Panc1 (cell line): ENCODE measurements around the gene TBC1D21. TPM values are rescaled to one million over a fixed set of nuclear protein-coding genes. Genes with fewer than 3 reads are reported as not detected.

Experiments used
- ATAC-seq: fragments of 200-7000 bp; cut with Tn5 transposase; 2 replicates; pipeline ENCODE4 v1.9.1; 2020; ENCODE audit warnings: mild to moderate bottlenecking, moderate library complexity
- BruUV-seq: library from RNA; stranded (reverse); fragments of 400-500 nt; replicated peaks from 2 replicates; lab custom pipeline; 2021; lab: Mats Ljungman, UMichigan
- CTCF ChIA-PET: fragments of 300-600 bp; sonication (Branson Sonifier 250); formaldehyde crosslinking; loops from one replicate; lab custom pipeline; 2022; ENCODE audit warnings: antibody characterized with exemption; lab: Charles Lee
- POLR2A ChIA-PET: fragments of 300-600 bp; sonication (Branson Sonifier 250); formaldehyde crosslinking; loops from one replicate; lab custom pipeline; 2022; ENCODE audit warnings: antibody characterized with exemption; lab: Charles Lee
- DNase-seq: peaks from one replicate; pipeline ENCODE4 v3.0.0-alpha.2; 2010; ENCODE audit warnings: low read depth, low spot score
- H3K27ac ChIP-seq: 2 replicates; pipeline ENCODE4 v1.5.1; 2011; ENCODE audit warnings: mild to moderate bottlenecking, low read length, inconsistent platforms
- H3K27me3 ChIP-seq: fragments of 200-500 bp; sonication (Bioruptor generic); 2 replicates; pipeline ENCODE4 v1.6.0; 2014; ENCODE audit warnings: low read length, inconsistent platforms; ENCODE audit not compliant: control insufficient read depth, insufficient read depth
- H3K36me3 ChIP-seq: fragments of 200-500 bp; sonication (Bioruptor generic); 2 replicates; pipeline ENCODE4 v1.5.1; 2014; ENCODE audit warnings: inconsistent platforms, mild to moderate bottlenecking, low read length, moderate library complexity; ENCODE audit not compliant: control insufficient read depth, insufficient read depth
- H3K4me1 ChIP-seq: 2 replicates; pipeline ENCODE4 v1.5.1; 2011; ENCODE audit warnings: inconsistent platforms, mild to moderate bottlenecking, low read length, moderate library complexity; ENCODE audit not compliant: control insufficient read depth, insufficient read depth
- H3K4me3 ChIP-seq, 2 experiments: 2 replicates each; pipeline ENCODE4 v1.5.1; 2011 to 2012; ENCODE audit warnings: low read depth in 2 of 2, low read length in 2 of 2, mild to moderate bottlenecking in 2 of 2, inconsistent platforms in 1 of 2, moderate library complexity in 1 of 2
- H3K9me3 ChIP-seq: fragments of 200-500 bp; sonication (Bioruptor generic); 2 replicates; pipeline ENCODE4 v1.5.1; 2014; ENCODE audit warnings: low read depth, mild to moderate bottlenecking, inconsistent platforms, low read length, moderate library complexity; ENCODE audit not compliant: control insufficient read depth, insufficient read depth
- CTCF ChIP-seq: fragments of 450-650 bp; IDR thresholded peaks from 2 replicates; pipeline ENCODE4 v1.5.1; 2017; ENCODE audit warnings: mild to moderate bottlenecking
- POLR2AphosphoS5 ChIP-seq: IDR thresholded peaks from 2 replicates; pipeline ENCODE4 v1.6.1; 2012; ENCODE audit warnings: mild to moderate bottlenecking, low read depth, low read length, moderate library complexity
- REST ChIP-seq, 2 experiments: IDR thresholded peaks; 2 replicates each; pipeline ENCODE4 v1.6.1; 2011 to 2012; ENCODE audit warnings: low read depth in 2 of 2, control low read depth in 1 of 2, low read length in 1 of 2, mild to moderate bottlenecking in 1 of 2, moderate library complexity in 1 of 2; ENCODE audit not compliant: insufficient read depth in 1 of 2
- SIN3A ChIP-seq: IDR thresholded peaks from 2 replicates; pipeline ENCODE4 v1.6.1; 2012; ENCODE audit warnings: low read depth, mild to moderate bottlenecking, low read length, moderate library complexity, borderline replicate concordance; ENCODE audit not compliant: insufficient read depth
- TCF7L2 ChIP-seq: IDR thresholded peaks from 2 replicates; pipeline ENCODE4 v1.6.1; 2011; ENCODE audit warnings: mild to moderate bottlenecking, low read depth, low read length, inconsistent platforms
- in situ Hi-C: cut with HindIII; loops from 2 replicates; pipeline ENCODE4 v1.10.0; 2016; ENCODE audit warnings: low sequenced_read_pairs, low pct_unique_long_range_greater_than_20kb
- intact Hi-C: fragments of 100-400 bp; cut with micrococcal nuclease; formaldehyde crosslinking; loops from one replicate; pipeline ENCODE4 v1.10.0; 2022; ENCODE audit not compliant: unreplicated experiment
- total RNA-seq: library from RNA; stranded (reverse); gene quantifications from one replicate; pipeline ENCODE4 v1.2.1, GENCODE V29; 2021; ENCODE audit not compliant: unreplicated experiment

TBC1D21 gene
- total RNA-seq, 1 experiment from 2014 or later = not detected

- Histone ChIP-seq H3K9me3 (no peaks in the 10 kb centered on the region), H3K4me3 (no peak overlapping the region), H3K27me3 (peaks cover 35% of the 10 kb centered on the region), H3K36me3 (no peaks in the 10 kb centered on the region; the same call in 1 of the 2 replicates), H3K4me1 (no peaks in the 10 kb centered on the region), H3K27ac (no peak overlapping the region)
- ChIA-PET POLR2A (no interaction called here), CTCF (no interaction called here)
- intact Hi-C loops = no loop called here
- in situ Hi-C loops = no loop called here
- DNase-seq = no peak
- TF ChIP-seq POLR2AphosphoS5 (no peak), TCF7L2 (no peak), REST (IDR thresholded peaks at IDR 0.05; ENCODE audit: insufficient read depth in 1 of 2, low read depth in 2 of 2, low read length in 1 of 2) (0 out of 4 replicates have a peak, but pooled peaks of 1 of the 2 experiments have one; percentile 24)
- ATAC-seq = no peak
- BruUV-seq = no TSS peak
Observed at GRCh38 chr15:73841756-73842725, 31.3 kb upstream of the TBC1D21 start.

- POLR2A ChIA-PET = no interaction called here
- CTCF ChIA-PET = no interaction called here
- H3K36me3 ChIP-seq = no peaks in the 10 kb centered on the region; the same call in 1 of the 2 replicates
- no peak overlapping the region for H3K27ac ChIP-seq
- in situ Hi-C loops (no loop called here), intact Hi-C loops (no loop called here)
- ATAC-seq (no peak), DNase-seq (no peak)
- peaks cover 33% of the 10 kb centered on the region for H3K27me3 ChIP-seq
- H3K4me3 ChIP-seq = no peak overlapping the region
- H3K4me1 ChIP-seq = no peaks in the 10 kb centered on the region
- BruUV-seq = no TSS peak
- TF ChIP-seq POLR2AphosphoS5 (no peak), TCF7L2 (no peak), REST (IDR thresholded peaks at IDR 0.05; ENCODE audit: insufficient read depth in 1 of 2, low read depth in 2 of 2, low read length in 1 of 2) (no peak), CTCF (no peak), SIN3A (no peak)
- no peaks in the 10 kb centered on the region for H3K9me3 ChIP-seq
Observed at GRCh38 chr15:73843787-73844186, 29.6 kb upstream of the TBC1D21 start.
